HepG2 (cell line): Measurements from ENCODE around the gene SEC63. TPM values are rescaled to one million over a fixed set of nuclear protein-coding genes. Genes with fewer than 3 reads are reported as not detected.

Experiments
- ATAC-seq: fragments of 200-7000 bp; cut with Tn5 transposase; 3 replicates; pipeline ENCODE4 v1.9.1; 2020; ENCODE audit warnings: mild to moderate bottlenecking, moderate library complexity
- BruUV-seq: library from RNA; stranded (reverse); fragments of 400-500 nt; replicated peaks from 2 replicates; lab custom pipeline; 2021; lab: Mats Ljungman, UMichigan
- CTCF ChIA-PET: fragments of 300-600 bp; formaldehyde crosslinking; extraction: SDS; loops from one replicate; lab custom pipeline; 2021; ENCODE audit warnings: low total read pairs, inconsistent platforms, low intra/inter-chr PET ratio; lab: Yijun Ruan, JAX
- POLR2A ChIA-PET: fragments of 350-600 bp; sonication (Branson Sonifier 250); formaldehyde crosslinking; loops from one replicate; lab custom pipeline; 2020; ENCODE audit warnings: antibody characterized with exemption, inconsistent platforms; lab: Yijun Ruan, JAX
- DNase-seq: peaks from one replicate; pipeline ENCODE4 v3.0.0-alpha.2; 2015; ENCODE audit warnings: low spot score
- FAIRE-seq: peaks from 3 replicates; lab custom pipeline; 2011; peaks lifted over from hg19 to GRCh38; lab: Jason Lieb, UNC
- H2AFZ ChIP-seq: one replicate; pipeline ENCODE4 v1.6.1; 2011; ENCODE audit warnings: low read length, inconsistent platforms
- H3K27ac ChIP-seq: fragments of 300-600 bp; 3 replicates; pipeline ENCODE4 v1.8.0; 2011; ENCODE audit warnings: mixed run types, mild to moderate bottlenecking, mixed read lengths, low read length, inconsistent platforms; ENCODE audit not compliant: insufficient read depth; ENCODE audit errors: extremely low read length
- H3K27me3 ChIP-seq, 2 experiments: fragments of 200-600 bp in 1 of 2; 2 replicates in 1 of 2; 3 replicates in 1 of 2; pipeline versions ENCODE4 v1.6.0 to v1.8.0; 2011; ENCODE audit warnings: low read length in 2 of 2, mild to moderate bottlenecking in 2 of 2, moderate library complexity in 2 of 2, inconsistent platforms in 1 of 2; ENCODE audit not compliant: insufficient read depth in 2 of 2, control insufficient read depth in 1 of 2
- H3K36me3 ChIP-seq, 2 experiments: fragments of 200-600 bp in 1 of 2; replicated peaks in 1 of 2; 2 replicates in 1 of 2; 3 replicates in 1 of 2; pipeline versions ENCODE4 v1.5.1 to v1.8.0; 2011; ENCODE audit warnings: low read length in 2 of 2, inconsistent platforms in 1 of 2; ENCODE audit not compliant: insufficient read depth in 2 of 2, control insufficient read depth in 1 of 2
- H3K4me1 ChIP-seq: 2 replicates; pipeline ENCODE4 v1.5.1; 2012; ENCODE audit warnings: low read length, inconsistent platforms; ENCODE audit not compliant: insufficient read depth
- H3K4me2 ChIP-seq: 2 replicates; pipeline ENCODE4 v1.6.0; 2011; ENCODE audit warnings: low read depth, low read length, inconsistent platforms
- H3K4me3 ChIP-seq, 3 experiments: fragments of 200-600 bp in 1 of 3; sonication (generic), shearing (Covaris generic) in 1 of 3; replicated peaks in 1 of 3; 2 replicates each; pipeline ENCODE4 v1.5.1; 2011 to 2016; ENCODE audit warnings: low read length in 3 of 3, inconsistent platforms in 2 of 3, low read depth in 2 of 3, mild to moderate bottlenecking in 2 of 3, control low read depth in 1 of 3, mixed read lengths in 1 of 3; ENCODE audit not compliant: insufficient read depth in 1 of 3
- H3K79me2 ChIP-seq: one replicate; pipeline ENCODE4 v1.6.1; 2011; ENCODE audit warnings: low read length, inconsistent platforms; ENCODE audit not compliant: insufficient read depth
- H3K9ac ChIP-seq: 2 replicates; pipeline ENCODE4 v1.6.0; 2011; ENCODE audit warnings: mild to moderate bottlenecking, low read depth, low read length, inconsistent platforms; ENCODE audit not compliant: insufficient read depth
- H3K9me3 ChIP-seq: 2 replicates; pipeline ENCODE4 v1.5.1; 2012; ENCODE audit warnings: mild to moderate bottlenecking, low read length
- H4K20me1 ChIP-seq: 2 replicates; pipeline ENCODE4 v1.6.0; 2011; ENCODE audit warnings: inconsistent platforms, mild to moderate bottlenecking, low read length, moderate library complexity; ENCODE audit not compliant: insufficient read depth
- GABPA ChIP-seq, 2 experiments: IDR thresholded peaks; 2 replicates each; pipeline ENCODE4 v1.6.1; 2011 to 2016; ENCODE audit warnings: low read depth in 2 of 2, low read length in 1 of 2, missing biosample characterization in 1 of 2, missing genetic modification characterization in 1 of 2
- HMG20A ChIP-seq: IDR thresholded peaks from 2 replicates; pipeline ENCODE4 v1.6.1; 2016; ENCODE audit warnings: borderline replicate concordance
- HNF4A ChIP-seq: sonication (generic); formaldehyde crosslinking; IDR thresholded peaks from 2 replicates; pipeline ENCODE4 v1.4.0; 2020; ENCODE audit warnings: missing genetic modification reagents
- SAP130 ChIP-seq: IDR thresholded peaks from 2 replicates; pipeline ENCODE4 v1.6.1; 2016; ENCODE audit warnings: low read depth
- ZBTB7A ChIP-seq: sonication (generic); formaldehyde crosslinking; IDR thresholded peaks from 2 replicates; pipeline ENCODE4 v1.8.0; 2022; ENCODE audit warnings: mild to moderate bottlenecking, missing genetic modification reagents
- ZFP36L1 ChIP-seq: sonication (generic); formaldehyde crosslinking; IDR thresholded peaks from 2 replicates; pipeline ENCODE4 v1.8.0; 2022; ENCODE audit warnings: mild to moderate bottlenecking, missing genetic modification reagents, moderate library complexity
- ZNF552 ChIP-seq: sonication (generic); formaldehyde crosslinking; IDR thresholded peaks from 2 replicates; pipeline ENCODE4 v1.9.0; 2022; ENCODE audit warnings: missing genetic modification reagents, mild to moderate bottlenecking, borderline replicate concordance
- WGBS: methylation state at CpG from one replicate; pipeline ENCODE4 v1.1.6; 2017; ENCODE audit warnings: low lambda C conversion rate; 5-methylcytosine and 5-hydroxymethylcytosine counted together
- in situ Hi-C: cut with HindIII; loops from 2 replicates; pipeline ENCODE4 v1.10.0; 2017; ENCODE audit warnings: low pct_unique_long_range_greater_than_20kb; ENCODE audit not compliant: extremely low pct_ligation_motif_present
- intact Hi-C: fragments of 100-400 bp; cut with micrococcal nuclease; formaldehyde crosslinking; loops from one replicate; pipeline ENCODE4 v1.10.0; 2022; ENCODE audit not compliant: unreplicated experiment
- polyA plus RNA-seq, 8 experiments: library from polyadenylated mRNA; depleted of rRNA in 3 of 8; stranded (reverse) in 7 of 8; unstranded in 1 of 8; fragments of >200 nt; fragmentation: Illumina TruSeq in 4 of 8; extraction: Trizol in 4 of 8; gene quantifications; 2 replicates each; pipeline versions ENCODE4 v1.2.1 to v1.2.3, GENCODE V29; 2011 to 2016; ENCODE audit warnings: low read depth in 4 of 8, missing spikeins in 1 of 8, mixed read lengths in 1 of 8; ENCODE audit not compliant: insufficient read depth in 1 of 8
- total RNA-seq, 5 experiments: library from RNA; depleted of rRNA; stranded (reverse); fragments of >200 nt; fragmentation: Illumina TruSeq; extraction: Trizol; gene quantifications; 2 replicates each; pipeline ENCODE4 v1.2.3, GENCODE V29; 2016; ENCODE audit warnings: low read depth in 1 of 5
- TF ChIP-seq, protein P1 (sequence below): sonication (generic); formaldehyde crosslinking; IDR thresholded peaks from 2 replicates; pipeline ENCODE4 v1.4.0; 2020; ENCODE audit warnings: missing genetic modification reagents, mild to moderate bottlenecking, borderline replicate concordance

SEC63 gene
- total and polyA plus RNA-seq, 2 of the 13 experiments (the other 11 are each of a cell fraction or from before 2014, with no cell fraction given): 20.2 to 45.9 TPM

DNA sequence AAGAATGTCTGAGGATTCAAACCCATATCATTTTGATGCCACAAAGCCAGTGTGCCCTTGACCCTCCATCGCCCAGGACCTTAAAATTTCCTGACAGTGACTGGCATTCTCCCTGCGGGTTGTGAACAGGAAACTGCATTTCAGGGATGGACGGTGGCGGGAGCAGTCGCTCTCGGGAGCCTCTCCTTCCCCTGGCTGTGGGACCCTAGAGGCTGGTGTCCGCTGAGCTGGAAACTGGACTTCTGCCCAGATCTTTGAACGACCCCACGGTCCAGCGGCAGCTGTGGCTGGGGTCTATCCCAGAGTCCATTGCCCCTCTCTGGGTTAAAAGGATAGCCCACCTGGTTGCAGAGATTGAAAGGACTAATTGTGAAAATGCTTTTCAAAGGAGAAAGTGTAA, 1.4 kb upstream of the SEC63 start:
- peaks cover 39% of the 10 kb centered on the region for H3K4me1 ChIP-seq
- intact Hi-C loops (loop anchor here (2.0 to 10.0 kb wide), 2 partner anchors 43 to 75 kb away; no protein-coding TSS in a partner anchor), in situ Hi-C loops (no loop called here)
- peaks cover 35% of the 10 kb centered on the region for H3K79me2 ChIP-seq
- peak overlapping the region; percentile 10 to 94 (median 19); a peak in 4 of 6 replicates for H3K4me3 ChIP-seq
- no peaks in the 10 kb centered on the region for H3K9me3 ChIP-seq
- H3K4me2 ChIP-seq: peak overlapping the region; percentile 74
- H3K27ac ChIP-seq: peak overlapping the region; percentile 10
- POLR2A ChIA-PET: no interaction called here
- H3K36me3 ChIP-seq: no peaks in the 10 kb centered on the region
- DNase-seq (no peak), ATAC-seq (peak; percentile 11; the same call in 1 of the 3 replicates), FAIRE-seq (no peak)
- no TSS peak for BruUV-seq
- peak; percentile 29; the same call in 1 of the 2 replicates for TF ChIP-seq HNF4A (CRISPR knock-in tag)
- no peak for TF ChIP-seq GABPA (IDR thresholded peaks at IDR 0.05; ENCODE audit: low read depth, low read length)
- TF ChIP-seq GABPA (CRISPR knock-in tag; IDR thresholded peaks at IDR 0.05; ENCODE audit: low read depth): peak; percentile 31; the same call in 1 of the 2 replicates
- no peak for TF ChIP-seq ZNF552 (CRISPR knock-in tag)
- TF ChIP-seq ZBTB7A (CRISPR knock-in tag): peak; percentile 59; the same call in 1 of the 2 replicates
- no peak for TF ChIP-seq ZFP36L1 (CRISPR knock-in tag)
- peak; percentile 29; the same call in 1 of the 2 replicates for TF ChIP-seq SAP130
- 0 out of 2 replicates have a peak, but pooled peaks have one; percentile 16 for TF ChIP-seq HMG20A (CRISPR knock-in tag)
- TF ChIP-seq, protein P1, sequence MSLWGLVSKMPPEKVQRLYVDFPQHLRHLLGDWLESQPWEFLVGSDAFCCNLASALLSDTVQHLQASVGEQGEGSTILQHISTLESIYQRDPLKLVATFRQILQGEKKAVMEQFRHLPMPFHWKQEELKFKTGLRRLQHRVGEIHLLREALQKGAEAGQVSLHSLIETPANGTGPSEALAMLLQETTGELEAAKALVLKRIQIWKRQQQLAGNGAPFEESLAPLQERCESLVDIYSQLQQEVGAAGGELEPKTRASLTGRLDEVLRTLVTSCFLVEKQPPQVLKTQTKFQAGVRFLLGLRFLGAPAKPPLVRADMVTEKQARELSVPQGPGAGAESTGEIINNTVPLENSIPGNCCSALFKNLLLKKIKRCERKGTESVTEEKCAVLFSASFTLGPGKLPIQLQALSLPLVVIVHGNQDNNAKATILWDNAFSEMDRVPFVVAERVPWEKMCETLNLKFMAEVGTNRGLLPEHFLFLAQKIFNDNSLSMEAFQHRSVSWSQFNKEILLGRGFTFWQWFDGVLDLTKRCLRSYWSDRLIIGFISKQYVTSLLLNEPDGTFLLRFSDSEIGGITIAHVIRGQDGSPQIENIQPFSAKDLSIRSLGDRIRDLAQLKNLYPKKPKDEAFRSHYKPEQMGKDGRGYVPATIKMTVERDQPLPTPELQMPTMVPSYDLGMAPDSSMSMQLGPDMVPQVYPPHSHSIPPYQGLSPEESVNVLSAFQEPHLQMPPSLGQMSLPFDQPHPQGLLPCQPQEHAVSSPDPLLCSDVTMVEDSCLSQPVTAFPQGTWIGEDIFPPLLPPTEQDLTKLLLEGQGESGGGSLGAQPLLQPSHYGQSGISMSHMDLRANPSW: no peak
- H4K20me1 ChIP-seq: 0 out of 2 replicates have a peak, but pooled peaks cover 3% of the 10 kb centered on the region
- 2% methylated on average over 7 of the region's 10 CpGs for WGBS
- no peaks in the 10 kb centered on the region; a peak in 2 of 5 replicates for H3K27me3 ChIP-seq
- CTCF ChIA-PET: no interaction called here
- H3K9ac ChIP-seq: peak overlapping the region; percentile 21; the same call in 1 of the 2 replicates
- no peak overlapping the region for H2AFZ ChIP-seq
